DMS153 (cell line): ENCODE data around the gene CCN5.
A peak's percentile ranks its signal among the peaks of the same experiment; 100 is the strongest.
"Not testable (repeated sequence)": the region's sequence is repeated elsewhere in the genome, so short reads cannot be mapped to it uniquely, and the experiment has no call there.

Source experiments
- DNase-seq: peaks from one replicate; lab custom pipeline; 2025; lab: John Stamatoyannopoulos, UW

The CCN5 gene

GRCh38 chr20:44714701-44715498 is at the start of gene CCN5:
Gene CCN5, plus strand, starts transcription at chr20:44715369. Its CDS starts 22 bp downstream, at chr20:44715391.
- peak; percentile 56 for DNase-seq

GRCh38 chr20:44666066-44666465 is 49.1 kb upstream of the CCN5 start:
- DNase-seq = no peak

GRCh38 chr20:44670851-44671250 is 44.3 kb upstream of the CCN5 start:
- DNase-seq = not testable (repeated sequence)

GRCh38 chr20:44671541-44671940 is 43.6 kb upstream of the CCN5 start:
- not testable (repeated sequence) for DNase-seq

- not testable (repeated sequence) for DNase-seq
These were observed 42.8 kb upstream of the CCN5 start for GRCh38 chr20:44672318-44672902.

GRCh38 chr20:44678242-44678641 is 36.9 kb upstream of the CCN5 start:
- DNase-seq = no peak

GRCh38 chr20:44678990-44679611 is 36.1 kb upstream of the CCN5 start:
- no peak for DNase-seq

GRCh38 chr20:44681796-44682566 is 33.2 kb upstream of the CCN5 start:
- no peak for DNase-seq

GRCh38 chr20:44683263-44684046 is 31.7 kb upstream of the CCN5 start:
- peak; percentile 69 for DNase-seq

GRCh38 chr20:44684047-44684967 is 30.9 kb upstream of the CCN5 start:
- no peak for DNase-seq

GRCh38 chr20:44686934-44687333 is 28.2 kb upstream of the CCN5 start:
- no peak for DNase-seq

- DNase-seq = no peak
These were observed 27.0 kb upstream of the CCN5 start for GRCh38 chr20:44688053-44688625.

GRCh38 chr20:44689809-44690208 is 25.4 kb upstream of the CCN5 start:
- no peak for DNase-seq

GRCh38 chr20:44690781-44691423 is 24.3 kb upstream of the CCN5 start:
- DNase-seq = no peak

- DNase-seq = no peak
These were observed 23.4 kb upstream of the CCN5 start for GRCh38 chr20:44691424-44692423.

- DNase-seq = no peak
These were observed 22.2 kb upstream of the CCN5 start for GRCh38 chr20:44692932-44693480.

GRCh38 chr20:44693627-44694026 is 21.5 kb upstream of the CCN5 start:
- no peak for DNase-seq

GRCh38 chr20:44694159-44694558 is 21.0 kb upstream of the CCN5 start:
- no peak for DNase-seq
